AG04449 (cell line): ENCODE results near the gene PALLD.

ENCODE experiments used
- CTCF ChIA-PET: fragments of 350-600 bp; formaldehyde crosslinking; extraction: SDS; loops from one replicate; lab custom pipeline; 2021; ENCODE audit warnings: antibody characterized with exemption; lab: Yijun Ruan, JAX
- POLR2A ChIA-PET: fragments of 400-600, 350-600 bp; formaldehyde crosslinking; extraction: SDS; loops from one replicate; lab custom pipeline; 2020; ENCODE audit warnings: antibody characterized with exemption, inconsistent platforms; lab: Yijun Ruan, JAX
- DNase-seq: peaks from one replicate; pipeline ENCODE4 v3.0.0-alpha.2; 2010; ENCODE audit warnings: low read depth, low spot score
- H3K4me3 ChIP-seq: 2 replicates; pipeline ENCODE4 v1.5.1; 2011; ENCODE audit warnings: low read depth, mild to moderate bottlenecking, control low read depth, low read length
- CTCF ChIP-seq: IDR thresholded peaks from one replicate; pipeline ENCODE4 v1.5.1; 2011; ENCODE audit warnings: mild to moderate bottlenecking, moderate library complexity, low read length, control low read depth, inconsistent platforms; ENCODE audit not compliant: insufficient read depth; ENCODE audit errors: missing control alignments

PALLD gene

DNA sequence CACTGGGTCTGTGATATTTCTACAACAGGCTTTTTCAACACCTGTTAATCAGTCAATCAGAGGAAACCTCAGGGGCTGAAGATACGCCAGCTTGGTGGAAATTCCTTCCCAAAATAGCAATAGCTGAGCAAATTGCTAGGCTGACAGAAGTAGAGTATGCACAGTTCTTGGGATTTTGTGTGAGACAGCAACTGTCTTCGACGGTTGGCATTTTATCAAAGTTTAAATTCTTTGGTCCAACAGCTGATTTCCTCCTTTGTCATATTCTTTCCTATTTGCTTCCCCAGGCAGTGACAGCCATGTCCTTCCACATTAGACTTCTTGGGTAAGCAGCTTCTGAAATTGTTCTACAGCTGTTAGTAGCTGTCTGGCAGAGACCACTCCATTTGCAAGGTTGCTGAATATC, 8.0 kb upstream of the PALLD start:
- no peak for DNase-seq
- ChIA-PET CTCF (no interaction called here), POLR2A (no interaction called here)
- TF ChIP-seq CTCF, result no peak
- no peak overlapping the region for H3K4me3 ChIP-seq

DNA sequence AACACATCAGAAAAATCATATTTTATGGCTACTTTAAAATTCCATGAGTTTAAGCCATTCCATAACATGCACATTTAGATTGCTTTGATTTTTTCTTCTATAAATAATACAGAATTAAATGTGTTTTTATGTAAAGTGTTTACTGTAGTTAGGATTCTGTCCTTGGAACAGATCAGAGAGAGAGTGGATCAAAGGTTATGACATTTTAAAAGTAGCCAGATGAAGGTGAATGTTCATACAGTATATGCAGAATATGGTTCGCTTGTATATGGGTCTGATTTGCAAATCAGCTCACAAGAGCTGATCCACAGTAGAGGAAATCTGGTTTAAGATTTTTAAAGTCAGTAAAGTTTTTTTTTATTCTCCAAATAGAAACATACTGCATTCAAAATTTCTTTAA, 7.2 kb upstream of the PALLD start:
- DNase-seq, result no peak
- ChIA-PET CTCF (no interaction called here), POLR2A (no interaction called here)
- no peak for TF ChIP-seq CTCF
- no peak overlapping the region for H3K4me3 ChIP-seq

- no peak for DNase-seq
- TF ChIP-seq CTCF, result no peak
- H3K4me3 ChIP-seq, result no peak overlapping the region
- ChIA-PET CTCF (no interaction called here), POLR2A (no interaction called here)
Measured at GRCh38 chr4:168490711-168491110, 6.1 kb upstream of the PALLD start.

GRCh38 chr4:168491563-168491962, 5.3 kb upstream of the PALLD start:
- no peak for TF ChIP-seq CTCF
- POLR2A ChIA-PET, result no interaction called here
- CTCF ChIA-PET, result interaction anchor here (1.0 to 1.4 kb wide), 3 partner anchors 11 to 338 kb away, joined by 3 to 4 read pairs (median 4); no protein-coding TSS in a partner anchor
- H3K4me3 ChIP-seq, result no peak overlapping the region
- no peak for DNase-seq

GRCh38 chr4:168498251-168498650, 1.4 kb downstream of the PALLD start:
- CTCF ChIA-PET, result no interaction called here
- POLR2A ChIA-PET, result interaction anchor here (0.8 kb wide), 1 partner anchor 333 kb away, joined by 3 read pairs; no protein-coding TSS in a partner anchor
- no peak for TF ChIP-seq CTCF
- DNase-seq, result no peak
- no peak overlapping the region for H3K4me3 ChIP-seq

- H3K4me3 ChIP-seq, result no peak overlapping the region
- CTCF ChIA-PET, result interaction anchor here (1.0 to 2.2 kb wide), 3 partner anchors 12 to 16 kb away, joined by 3 to 5 read pairs (median 5); no protein-coding TSS in a partner anchor
- DNase-seq, result no peak
- POLR2A ChIA-PET, result no interaction called here
- no peak for TF ChIP-seq CTCF
Measured at GRCh38 chr4:168499241-168499640, 2.4 kb downstream of the PALLD start.
